A673 (cell line): Measurements from ENCODE around the gene CTNNA3.

Source experiments
- CTCF ChIP-seq: fragments of 300-800, 200-600 bp; sonication (generic); conservative IDR thresholded peaks from 2 replicates; pipeline ENCODE4 v1.5.1; 2017; ENCODE audit warnings: low read depth, mild to moderate bottlenecking, antibody characterized with exemption, low read length, moderate library complexity, mixed read lengths
- EZH2 ChIP-seq: fragments of 200-600 bp; sonication (generic); IDR thresholded peaks from 2 replicates; pipeline ENCODE4 v1.6.1; 2017; ENCODE audit warnings: borderline replicate concordance, low read depth, mild to moderate bottlenecking, mixed read lengths, antibody characterized with exemption, low read length; ENCODE audit not compliant: poor library complexity, severe bottlenecking

GRCh38 chr10:66746711-66747110 is 949.3 kb downstream of the CTNNA3 start:
- TF ChIP-seq CTCF (no peak), EZH2 (no peak)
